WERI-Rb-1 (cell line): ENCODE measurements around the gene USP13.

Experiments
- DNase-seq: peaks from one replicate; pipeline ENCODE4 v3.0.0-alpha.2; 2020
- H3K27ac ChIP-seq: fragments of 250-450 bp; sonication (Bioruptor Pico); 2 replicates; pipeline ENCODE4 v1.5.1; 2020; ENCODE audit warnings: mild to moderate bottlenecking, moderate library complexity
- H3K27me3 ChIP-seq: fragments of 250-450 bp; sonication (Bioruptor Pico); 2 replicates; pipeline ENCODE4 v1.5.1; 2021; ENCODE audit warnings: mild to moderate bottlenecking, low read depth, moderate library complexity; ENCODE audit not compliant: insufficient read depth, severe bottlenecking
- H3K36me3 ChIP-seq: fragments of 250-450 bp; sonication (Bioruptor Pico); 2 replicates; pipeline ENCODE4 v1.5.1; 2020; ENCODE audit warnings: mild to moderate bottlenecking, moderate library complexity
- H3K4me3 ChIP-seq: 2 replicates; pipeline ENCODE4 v1.5.1; 2011; ENCODE audit warnings: low read depth, mild to moderate bottlenecking, control low read depth, low read length
- H3K9me3 ChIP-seq: fragments of 250-450 bp; sonication (Bioruptor Pico); 2 replicates; pipeline ENCODE4 v1.5.1; 2021; ENCODE audit warnings: mild to moderate bottlenecking, moderate library complexity; ENCODE audit not compliant: severe bottlenecking
- CTCF ChIP-seq: IDR thresholded peaks from 2 replicates; pipeline ENCODE4 v1.5.1; 2011; ENCODE audit warnings: low read depth, mild to moderate bottlenecking, control low read depth, inconsistent platforms, low read length

The USP13 gene

GRCh38 chr3:179739816-179740594 is 87.2 kb downstream of the USP13 start:
- peaks cover 21% of the 10 kb centered on the region for H3K36me3 ChIP-seq
- no peak for DNase-seq
- no peak overlapping the region for H3K4me3 ChIP-seq
- H3K27ac ChIP-seq, result no peak overlapping the region
- TF ChIP-seq CTCF, result no peak
- H3K9me3 ChIP-seq, result no peaks in the 10 kb centered on the region
- H3K27me3 ChIP-seq, result no peaks in the 10 kb centered on the region

GRCh38 chr3:179743913-179744312 is 91.1 kb downstream of the USP13 start:
- peaks cover 19% of the 10 kb centered on the region for H3K36me3 ChIP-seq
- H3K4me3 ChIP-seq, result no peak overlapping the region

GRCh38 chr3:179744667-179745066 is 91.8 kb downstream of the USP13 start:
- no peak for DNase-seq
- no peak overlapping the region for H3K27ac ChIP-seq
- H3K27me3 ChIP-seq, result no peaks in the 10 kb centered on the region

More at GRCh38 chr3:179743913-179744312, 91.1 kb downstream of the USP13 start:
- no peak for TF ChIP-seq CTCF
- H3K27ac ChIP-seq, result no peak overlapping the region
- no peaks in the 10 kb centered on the region for H3K27me3 ChIP-seq
- no peak for DNase-seq
- no peaks in the 10 kb centered on the region for H3K9me3 ChIP-seq

GRCh38 chr3:179745079-179745478 is 92.2 kb downstream of the USP13 start:
- no peak for TF ChIP-seq CTCF
- H3K36me3 ChIP-seq, result peaks cover 19% of the 10 kb centered on the region

More at GRCh38 chr3:179744667-179745066, 91.8 kb downstream of the USP13 start:
- TF ChIP-seq CTCF, result no peak
- H3K36me3 ChIP-seq, result peaks cover 19% of the 10 kb centered on the region
- H3K9me3 ChIP-seq, result no peaks in the 10 kb centered on the region
- no peak overlapping the region for H3K4me3 ChIP-seq

GRCh38 chr3:179745716-179746115 is 92.9 kb downstream of the USP13 start:
- Histone ChIP-seq H3K27ac (no peak overlapping the region), H3K27me3 (no peaks in the 10 kb centered on the region), H3K4me3 (no peak overlapping the region), H3K9me3 (no peaks in the 10 kb centered on the region), H3K36me3 (peaks cover 15% of the 10 kb centered on the region)
- no peak for TF ChIP-seq CTCF
- no peak for DNase-seq

More at GRCh38 chr3:179745079-179745478, 92.2 kb downstream of the USP13 start:
- H3K27ac ChIP-seq, result no peak overlapping the region
- H3K27me3 ChIP-seq, result no peaks in the 10 kb centered on the region
- H3K9me3 ChIP-seq, result no peaks in the 10 kb centered on the region
- no peak for DNase-seq
- no peak overlapping the region for H3K4me3 ChIP-seq
